ENCODE data around the gene APOL3.
"Not testable (repeated sequence)": the region's sequence is repeated elsewhere in the genome, so short reads cannot be mapped to it uniquely, and the experiment has no call there.

GRCh38 chr22:36202906-36203305 is 42.4 kb upstream of the APOL3 start:
- not testable (repeated sequence) for TF ChIP-seq CTCF (IDR thresholded peaks at IDR 0.05); TCF7L2 (IDR thresholded peaks at IDR 0.05; ENCODE audit: low read depth, low read length)
